A673 (cell line): Measurements from ENCODE around the gene PRR20E. TPM values are rescaled to one million over a fixed set of nuclear protein-coding genes. Genes with fewer than 3 reads are reported as not detected.
"Not testable (repeated sequence)": the region's sequence is repeated elsewhere in the genome, so short reads cannot be mapped to it uniquely, and the experiment has no call there.

Experiments used
- BruUV-seq: library from RNA; stranded (reverse); fragments of 400-500 nt; replicated peaks from 2 replicates; lab custom pipeline; 2021; lab: Mats Ljungman, UMichigan
- CTCF ChIA-PET: fragments of 300-600 bp; sonication (Branson Sonifier 250); formaldehyde crosslinking; loops from one replicate; lab custom pipeline; 2022; ENCODE audit warnings: antibody characterized with exemption; lab: Charles Lee
- POLR2A ChIA-PET: fragments of 300-600 bp; sonication (Branson Sonifier 250); formaldehyde crosslinking; loops from one replicate; lab custom pipeline; 2022; ENCODE audit warnings: antibody characterized with exemption; ENCODE audit not compliant: low non-redundant PET; lab: Charles Lee
- DNase-seq: peaks from one replicate; pipeline ENCODE4 v3.0.0-alpha.2; 2015; ENCODE audit warnings: low spot score
- H3K27ac ChIP-seq: fragments of 200-600 bp; sonication (generic); 2 replicates; pipeline ENCODE4 v1.5.1; 2016; ENCODE audit warnings: mixed run types, low read depth, mild to moderate bottlenecking, mixed read lengths, antibody characterized with exemption, low read length; ENCODE audit not compliant: poor library complexity, severe bottlenecking
- H3K27me3 ChIP-seq: fragments of 200-600 bp; sonication (generic); replicated peaks from 2 replicates; pipeline ENCODE4 v1.6.1; 2017; ENCODE audit warnings: mixed run types, low read depth, mild to moderate bottlenecking, mixed read lengths, antibody characterized with exemption, low read length; ENCODE audit not compliant: insufficient read depth, poor library complexity
- H3K36me3 ChIP-seq: fragments of 200-600 bp; sonication (generic); 2 replicates; pipeline ENCODE4 v1.6.1; 2016; ENCODE audit warnings: mixed run types, mild to moderate bottlenecking, mixed read lengths, antibody characterized with exemption, low read length; ENCODE audit not compliant: insufficient read depth, poor library complexity, severe bottlenecking
- H3K4me1 ChIP-seq: fragments of 200-600 bp; sonication (generic); 2 replicates; pipeline ENCODE4 v1.6.1; 2017; ENCODE audit warnings: mixed run types, mild to moderate bottlenecking, mixed read lengths, antibody characterized with exemption, low read length; ENCODE audit not compliant: insufficient read depth, poor library complexity, severe bottlenecking
- H3K4me3 ChIP-seq: fragments of 200-600 bp; sonication (generic); 2 replicates; pipeline ENCODE4 v1.5.1; 2016; ENCODE audit warnings: low read depth, mixed run types, mild to moderate bottlenecking, mixed read lengths, low read length; ENCODE audit not compliant: poor library complexity, severe bottlenecking
- H3K9me3 ChIP-seq: fragments of 200-600 bp; sonication (generic); 2 replicates; pipeline ENCODE4 v1.6.1; 2016; ENCODE audit warnings: mixed run types, low read depth, mild to moderate bottlenecking, mixed read lengths, antibody characterized with exemption, low read length; ENCODE audit not compliant: poor library complexity, severe bottlenecking
- CTCF ChIP-seq: fragments of 300-800, 200-600 bp; sonication (generic); conservative IDR thresholded peaks from 2 replicates; pipeline ENCODE4 v1.5.1; 2017; ENCODE audit warnings: low read depth, mild to moderate bottlenecking, antibody characterized with exemption, low read length, moderate library complexity, mixed read lengths
- EZH2 ChIP-seq: fragments of 200-600 bp; sonication (generic); IDR thresholded peaks from 2 replicates; pipeline ENCODE4 v1.6.1; 2017; ENCODE audit warnings: borderline replicate concordance, low read depth, mild to moderate bottlenecking, mixed read lengths, antibody characterized with exemption, low read length; ENCODE audit not compliant: poor library complexity, severe bottlenecking
- intact Hi-C: fragments of 100-400 bp; cut with micrococcal nuclease; formaldehyde crosslinking; loops from one replicate; pipeline ENCODE4 v1.10.0; 2022; ENCODE audit not compliant: unreplicated experiment
- total RNA-seq: library from RNA; stranded (reverse); gene quantifications from 2 replicates; pipeline ENCODE4 v1.2.3, GENCODE V29; 2021

Gene PRR20E
- total RNA-seq, 1 experiment from 2014 or later: not detected

- POLR2A ChIA-PET: no interaction called here
- DNase-seq: no peak
- no peaks in the 10 kb centered on the region for H3K9me3 ChIP-seq
- no peak overlapping the region for H3K27ac ChIP-seq
- H3K4me3 ChIP-seq: no peak overlapping the region
- CTCF ChIA-PET: no interaction called here
- intact Hi-C loops: no loop called here
- no peaks in the 10 kb centered on the region for H3K4me1 ChIP-seq
- no TSS peak for BruUV-seq
- H3K27me3 ChIP-seq: no peaks in the 10 kb centered on the region
- H3K36me3 ChIP-seq: no peaks in the 10 kb centered on the region
- TF ChIP-seq CTCF: no peak
- TF ChIP-seq EZH2: no peak
Observed at GRCh38 chr13:57137585-57137984, 29.4 kb upstream of the PRR20E start.

GRCh38 chr13:57138988-57139387 is 28.0 kb upstream of the PRR20E start:
- CTCF ChIA-PET: no interaction called here

GRCh38 chr13:57139781-57140180 is 27.2 kb upstream of the PRR20E start:
- H3K27ac ChIP-seq, H3K9me3 ChIP-seq, H3K4me1 ChIP-seq, H3K36me3 ChIP-seq, H3K27me3 ChIP-seq, CTCF ChIA-PET, POLR2A ChIA-PET, BruUV-seq, intact Hi-C loops, DNase-seq, H3K4me3 ChIP-seq: not testable (repeated sequence)

More at GRCh38 chr13:57138988-57139387, 28.0 kb upstream of the PRR20E start:
- no peaks in the 10 kb centered on the region for H3K9me3 ChIP-seq
- no peaks in the 10 kb centered on the region for H3K36me3 ChIP-seq
- DNase-seq: no peak
- no peaks in the 10 kb centered on the region for H3K4me1 ChIP-seq
- POLR2A ChIA-PET: no interaction called here
- H3K27me3 ChIP-seq: no peaks in the 10 kb centered on the region
- TF ChIP-seq EZH2 (no peak), CTCF (no peak)
- no TSS peak for BruUV-seq
- intact Hi-C loops: no loop called here
- no peak overlapping the region for H3K4me3 ChIP-seq
- no peak overlapping the region for H3K27ac ChIP-seq

DNA sequence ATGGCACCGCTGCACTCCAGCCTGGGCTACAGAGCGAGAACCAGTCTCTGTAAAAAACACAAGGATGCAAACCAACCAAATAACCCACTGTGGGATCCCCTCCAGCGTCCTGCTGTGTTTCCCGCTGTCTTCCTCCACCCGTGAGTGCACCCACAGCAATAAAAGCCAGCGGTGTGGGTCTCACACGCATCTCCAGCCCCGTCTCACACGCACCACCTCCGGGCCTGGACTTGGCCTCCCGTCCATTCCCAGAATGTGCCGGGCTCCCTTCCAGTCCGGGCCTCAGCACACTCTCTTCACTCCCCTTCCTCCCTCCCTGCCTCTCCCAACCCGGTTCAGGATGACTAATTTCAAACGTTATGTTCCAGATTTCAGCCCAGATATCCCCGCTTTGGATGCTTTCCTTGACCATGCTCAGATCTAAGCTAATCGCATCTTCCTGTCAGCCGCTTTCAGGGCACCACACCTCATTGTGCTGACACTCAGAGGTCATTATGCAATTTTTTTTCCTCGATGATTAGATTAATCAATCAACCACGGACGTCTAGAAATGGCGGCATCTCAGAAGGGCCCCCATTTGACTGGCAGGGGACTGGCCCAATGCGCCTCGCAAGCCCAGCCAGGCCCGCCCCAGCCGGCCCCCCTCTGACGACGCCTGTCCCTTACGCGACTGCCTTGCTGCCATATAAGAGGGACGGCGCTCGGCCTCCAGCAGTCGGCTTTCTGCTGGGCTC is 26.6 kb upstream of the PRR20E start, which contains the start of gene PRR20A:
PRR20A (plus strand) TSS at position 684 of the 734 bp plus-strand sequence. CDS start 387 bp downstream, outside the sequence.
- POLR2A ChIA-PET, H3K9me3 ChIP-seq, intact Hi-C loops, H3K4me1 ChIP-seq, H3K4me3 ChIP-seq, DNase-seq, H3K27me3 ChIP-seq, BruUV-seq, H3K36me3 ChIP-seq, H3K27ac ChIP-seq, CTCF ChIA-PET: not testable (repeated sequence)

DNA sequence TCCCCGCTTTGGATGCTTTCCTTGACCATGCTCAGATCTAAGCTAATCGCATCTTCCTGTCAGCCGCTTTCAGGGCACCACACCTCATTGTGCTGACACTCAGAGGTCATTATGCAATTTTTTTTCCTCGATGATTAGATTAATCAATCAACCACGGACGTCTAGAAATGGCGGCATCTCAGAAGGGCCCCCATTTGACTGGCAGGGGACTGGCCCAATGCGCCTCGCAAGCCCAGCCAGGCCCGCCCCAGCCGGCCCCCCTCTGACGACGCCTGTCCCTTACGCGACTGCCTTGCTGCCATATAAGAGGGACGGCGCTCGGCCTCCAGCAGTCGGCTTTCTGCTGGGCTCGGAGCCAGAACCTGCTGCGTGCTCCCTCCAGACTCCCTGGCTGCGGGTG is 19.8 kb upstream of the PRR20E start, which contains the start of gene PRR20B:
PRR20B (plus strand) TSS at position 301 of the 400 bp plus-strand sequence. CDS start 387 bp downstream, outside the sequence.
- CTCF ChIA-PET, H3K27me3 ChIP-seq, H3K27ac ChIP-seq, H3K36me3 ChIP-seq, DNase-seq, H3K9me3 ChIP-seq, H3K4me1 ChIP-seq, intact Hi-C loops, POLR2A ChIA-PET, BruUV-seq, H3K4me3 ChIP-seq: not testable (repeated sequence)

DNA sequence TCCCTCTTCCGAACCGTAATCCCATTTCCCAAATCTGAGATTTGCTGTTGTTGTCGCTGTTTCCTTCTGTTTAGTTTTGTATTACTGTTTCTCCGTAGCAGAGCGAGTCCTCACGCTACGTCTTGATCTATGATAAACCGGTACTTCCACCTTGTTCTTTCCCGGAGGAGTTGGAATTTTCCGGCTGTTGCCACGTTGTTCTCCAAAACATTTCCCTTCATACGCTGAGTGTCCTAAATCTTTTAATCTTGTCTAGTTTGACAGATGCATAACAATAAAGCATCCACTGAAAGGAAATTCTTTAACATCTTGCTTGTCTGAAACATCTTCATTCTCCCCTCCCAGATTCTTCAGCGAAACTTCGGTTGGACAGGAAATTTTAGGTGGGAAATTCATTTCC is 18.9 kb upstream of the PRR20E start:
- H3K4me3 ChIP-seq, intact Hi-C loops, H3K9me3 ChIP-seq, DNase-seq, POLR2A ChIA-PET, H3K27me3 ChIP-seq, CTCF ChIA-PET, H3K27ac ChIP-seq, H3K36me3 ChIP-seq, BruUV-seq, H3K4me1 ChIP-seq: not testable (repeated sequence)
